Brain microvascular endothelial cell (primary cell): Measurements from ENCODE around the gene CREB5.

Experiments used
- DNase-seq: peaks from one replicate; pipeline ENCODE4 v3.0.0-alpha.2; 2020
- H3K27ac ChIP-seq: fragments of 250-450 bp; sonication (Bioruptor Pico); 2 replicates; pipeline ENCODE4 v1.5.1; 2020; ENCODE audit warnings: mild to moderate bottlenecking, moderate library complexity
- H3K27me3 ChIP-seq: fragments of 250-450 bp; sonication (Bioruptor Pico); replicated peaks from 2 replicates; pipeline ENCODE4 v1.5.1; 2020; ENCODE audit warnings: mild to moderate bottlenecking
- H3K36me3 ChIP-seq: fragments of 250-450 bp; sonication (Bioruptor Pico); replicated peaks from 2 replicates; pipeline ENCODE4 v1.5.1; 2020; ENCODE audit warnings: mild to moderate bottlenecking
- H3K4me3 ChIP-seq: 2 replicates; pipeline ENCODE4 v1.5.1; 2011; ENCODE audit warnings: low read depth, mild to moderate bottlenecking, control low read depth, low read length, moderate library complexity
- in situ Hi-C: cut with HindIII; loops from 2 replicates; pipeline ENCODE4 v1.10.0; 2017; ENCODE audit warnings: low sequenced_read_pairs, low pct_ligation_motif_present
- TF ChIP-seq, protein P1 (sequence below): IDR thresholded peaks from 2 replicates; pipeline ENCODE4 v1.5.1; 2011; ENCODE audit warnings: low read depth, mild to moderate bottlenecking, moderate library complexity, low read length, control low read depth, inconsistent platforms; ENCODE audit errors: missing control alignments

The CREB5 gene

DNA sequence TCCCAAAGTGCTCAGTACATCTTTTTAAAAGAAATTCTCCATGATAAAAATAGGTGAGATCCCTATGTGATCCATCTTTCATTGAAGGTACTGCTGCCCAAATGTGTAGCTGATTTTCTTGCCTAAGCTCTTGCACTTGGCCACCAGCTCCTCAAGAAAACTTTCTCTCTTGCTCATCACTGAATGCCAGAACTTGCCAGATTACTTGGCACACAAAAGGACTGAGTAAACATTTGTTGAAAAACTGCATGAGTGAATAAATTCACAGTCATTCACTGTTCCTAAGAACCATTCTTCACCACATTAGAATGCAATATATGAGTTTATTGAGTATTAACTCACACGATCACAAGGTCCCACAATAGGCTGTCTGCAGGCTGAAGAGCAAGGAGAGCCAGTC lies 445.9 kb downstream of the CREB5 start:
- in situ Hi-C loops: no loop called here
- H3K4me3 ChIP-seq: no peak overlapping the region
- no peaks in the 10 kb centered on the region for H3K36me3 ChIP-seq
- TF ChIP-seq, protein P1, sequence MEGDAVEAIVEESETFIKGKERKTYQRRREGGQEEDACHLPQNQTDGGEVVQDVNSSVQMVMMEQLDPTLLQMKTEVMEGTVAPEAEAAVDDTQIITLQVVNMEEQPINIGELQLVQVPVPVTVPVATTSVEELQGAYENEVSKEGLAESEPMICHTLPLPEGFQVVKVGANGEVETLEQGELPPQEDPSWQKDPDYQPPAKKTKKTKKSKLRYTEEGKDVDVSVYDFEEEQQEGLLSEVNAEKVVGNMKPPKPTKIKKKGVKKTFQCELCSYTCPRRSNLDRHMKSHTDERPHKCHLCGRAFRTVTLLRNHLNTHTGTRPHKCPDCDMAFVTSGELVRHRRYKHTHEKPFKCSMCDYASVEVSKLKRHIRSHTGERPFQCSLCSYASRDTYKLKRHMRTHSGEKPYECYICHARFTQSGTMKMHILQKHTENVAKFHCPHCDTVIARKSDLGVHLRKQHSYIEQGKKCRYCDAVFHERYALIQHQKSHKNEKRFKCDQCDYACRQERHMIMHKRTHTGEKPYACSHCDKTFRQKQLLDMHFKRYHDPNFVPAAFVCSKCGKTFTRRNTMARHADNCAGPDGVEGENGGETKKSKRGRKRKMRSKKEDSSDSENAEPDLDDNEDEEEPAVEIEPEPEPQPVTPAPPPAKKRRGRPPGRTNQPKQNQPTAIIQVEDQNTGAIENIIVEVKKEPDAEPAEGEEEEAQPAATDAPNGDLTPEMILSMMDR: no peak
- H3K27ac ChIP-seq: no peak overlapping the region
- no peaks in the 10 kb centered on the region for H3K27me3 ChIP-seq
- DNase-seq: no peak

DNA sequence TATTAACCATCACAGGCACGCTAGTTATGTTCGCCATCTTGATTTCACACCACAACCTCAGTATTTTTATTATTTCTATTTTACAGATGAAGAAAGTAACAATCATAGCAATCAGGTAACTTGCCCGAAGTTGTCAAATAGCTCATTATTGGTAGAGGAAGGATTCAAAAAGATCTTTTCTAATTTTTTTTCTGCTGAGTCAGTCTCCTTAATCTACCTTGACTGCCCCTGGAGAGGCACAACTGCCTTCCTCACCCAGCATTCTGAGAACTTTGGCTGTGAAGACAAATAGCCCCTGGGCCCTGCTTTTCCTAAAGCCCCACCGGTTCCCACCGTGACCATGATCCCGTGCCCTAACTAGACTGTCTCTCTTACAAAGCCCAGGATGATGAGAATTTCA lies 446.6 kb downstream of the CREB5 start:
- H3K36me3 ChIP-seq: no peaks in the 10 kb centered on the region
- H3K27me3 ChIP-seq: no peaks in the 10 kb centered on the region
- TF ChIP-seq, protein P1: no peak
- H3K27ac ChIP-seq: no peak overlapping the region
- in situ Hi-C loops: no loop called here
- DNase-seq: no peak
- H3K4me3 ChIP-seq: no peak overlapping the region

GRCh38 chr7:28861825-28862224 lies 449.5 kb downstream of the CREB5 start:
- TF ChIP-seq, protein P1: no peak
- in situ Hi-C loops: no loop called here
- no peaks in the 10 kb centered on the region for H3K36me3 ChIP-seq
- H3K4me3 ChIP-seq: no peak overlapping the region
- H3K27me3 ChIP-seq: no peaks in the 10 kb centered on the region
- H3K27ac ChIP-seq: no peak overlapping the region
- no peak for DNase-seq

DNA sequence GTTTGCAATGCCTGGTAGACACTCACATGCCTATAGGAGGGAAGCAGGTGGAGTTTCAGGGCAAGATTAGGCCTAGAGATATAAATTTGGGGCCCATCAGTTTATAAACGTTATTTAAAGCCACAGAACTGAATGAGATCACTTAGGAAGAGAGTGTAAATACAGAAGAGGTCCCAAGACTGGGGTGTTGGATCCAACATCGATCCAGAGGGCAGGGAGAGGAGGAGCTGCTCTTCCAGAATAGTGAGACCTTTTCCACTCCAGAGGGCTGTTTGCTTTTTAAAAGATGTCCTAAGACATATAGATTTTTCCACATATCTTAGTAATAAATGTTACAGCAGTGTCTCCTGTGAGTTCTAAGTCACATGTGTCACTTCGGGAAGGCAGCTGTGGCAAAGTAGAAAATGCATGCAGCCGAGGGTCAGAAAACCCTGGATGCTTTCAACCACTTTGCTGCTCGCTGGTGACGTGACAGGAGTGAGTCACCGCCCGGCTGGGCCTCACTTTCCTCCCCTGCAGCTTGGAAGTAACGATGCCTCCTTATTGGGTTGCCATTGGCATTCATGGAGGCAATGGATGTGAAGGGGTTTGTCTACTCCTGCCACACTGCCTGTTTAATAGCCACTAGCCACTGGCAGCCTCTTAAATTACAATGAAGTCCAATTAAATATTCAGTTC lies 450.4 kb downstream of the CREB5 start:
- DNase-seq: peak; percentile 75
- Histone ChIP-seq H3K27ac (no peak overlapping the region), H3K4me3 (no peak overlapping the region), H3K36me3 (no peaks in the 10 kb centered on the region), H3K27me3 (no peaks in the 10 kb centered on the region)
- TF ChIP-seq, protein P1: no peak
- in situ Hi-C loops: no loop called here

GRCh38 chr7:28865601-28866144 lies 453.4 kb downstream of the CREB5 start:
- Histone ChIP-seq H3K4me3 (no peak overlapping the region), H3K36me3 (no peaks in the 10 kb centered on the region), H3K27me3 (no peaks in the 10 kb centered on the region), H3K27ac (peak overlapping the region; percentile 16)
- DNase-seq: peak; percentile 47
- TF ChIP-seq, protein P1: no peak
- in situ Hi-C loops: no loop called here

DNA sequence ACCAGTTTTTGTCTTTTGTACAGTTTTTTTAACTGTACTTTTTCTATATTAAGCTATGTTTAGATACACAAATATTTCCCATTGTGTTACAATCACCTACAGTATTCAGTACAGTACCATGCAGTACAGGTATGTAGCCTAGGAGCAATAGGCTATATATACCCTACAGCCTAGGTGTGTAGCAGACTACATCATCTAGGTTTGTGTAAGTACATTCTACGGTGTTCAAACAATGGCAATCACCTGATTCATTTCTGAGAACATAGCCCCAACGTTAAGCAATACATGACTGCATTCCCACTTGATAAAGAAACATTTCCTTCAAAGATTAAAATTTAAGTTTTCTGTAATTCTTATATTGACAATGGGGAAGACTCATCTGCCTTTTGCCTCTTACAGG lies 456.4 kb downstream of the CREB5 start:
- no peak for DNase-seq
- no peaks in the 10 kb centered on the region for H3K36me3 ChIP-seq
- H3K27me3 ChIP-seq: no peaks in the 10 kb centered on the region
- no peak overlapping the region for H3K27ac ChIP-seq
- H3K4me3 ChIP-seq: no peak overlapping the region
- TF ChIP-seq, protein P1: no peak
- in situ Hi-C loops: no loop called here
